Suprapubic skin (tissue), 4 donors: ENCODE results near the gene REV1. TPM values are rescaled to one million over a fixed set of nuclear protein-coding genes. Genes with fewer than 3 reads are reported as not detected.
"Not testable (repeated sequence)": the region's sequence is repeated elsewhere in the genome, so short reads cannot be mapped to it uniquely, and the experiment has no call there.

Experiments
- DNase-seq, 2 donors: peaks; one replicate each; pipeline ENCODE4 v3.0.0-alpha.2; 2019; ENCODE audit warnings: low spot score in 2 of 2
- H3K27ac ChIP-seq: fragments of 200-600 bp; sonication (generic); one replicate; pipeline ENCODE4 v1.5.1; 2019
- H3K27me3 ChIP-seq: fragments of 200-600 bp; sonication (generic); one replicate; pipeline ENCODE4 v1.5.1; 2019
- H3K36me3 ChIP-seq: fragments of 200-600 bp; sonication (generic); one replicate; pipeline ENCODE4 v1.5.1; 2019
- H3K4me1 ChIP-seq: fragments of 200-600 bp; sonication (generic); one replicate; pipeline ENCODE4 v1.5.1; 2019
- H3K4me3 ChIP-seq: fragments of 200-600 bp; sonication (generic); one replicate; pipeline ENCODE4 v1.5.1; 2019; ENCODE audit warnings: mild to moderate bottlenecking
- H3K9me3 ChIP-seq: fragments of 200-600 bp; sonication (generic); one replicate; pipeline ENCODE4 v1.5.1; 2019
- CTCF ChIP-seq, 2 donors: fragments of 200-600 bp in 1 of 2; fragments of 450-650 bp in 1 of 2; sonication (generic) in 1 of 2; IDR thresholded peaks; one replicate each; pipeline ENCODE4 v1.5.1; 2016 to 2019; ENCODE audit warnings: antibody characterized with exemption in 2 of 2, mild to moderate bottlenecking in 1 of 2, moderate library complexity in 1 of 2
- EP300 ChIP-seq: sonication (generic); formaldehyde crosslinking; IDR thresholded peaks from one replicate; pipeline ENCODE4 v1.6.1; 2017; ENCODE audit warnings: antibody characterized with exemption
- POLR2A ChIP-seq, 2 donors: fragments of 450-650 bp; IDR thresholded peaks; one replicate each; pipeline ENCODE4 v1.6.1; 2017; ENCODE audit warnings: antibody characterized with exemption in 2 of 2, mild to moderate bottlenecking in 2 of 2, moderate library complexity in 2 of 2
- POLR2AphosphoS5 ChIP-seq, 3 donors: sonication (generic); formaldehyde crosslinking; IDR thresholded peaks; one replicate each; pipeline ENCODE4 v1.6.1; 2017; ENCODE audit warnings: antibody characterized with exemption in 3 of 3
- WGBS: methylation state at CpG from one replicate; pipeline ENCODE4 v1.1.5; 2018; 5-methylcytosine and 5-hydroxymethylcytosine counted together
- total RNA-seq, 4 donors: library from RNA; depleted of rRNA; stranded (reverse); fragments of >200 nt; gene quantifications; one replicate each; pipeline ENCODE4 v1.1.0, GENCODE V29; 2016

REV1 gene
- total RNA-seq, 4 donors from 2014 or later, result 43.1 to 99.9 (median 53.5) TPM

- no peak for TF ChIP-seq CTCF (IDR thresholded peaks at IDR 0.05)
- no peak for TF ChIP-seq POLR2AphosphoS5 (IDR thresholded peaks at IDR 0.05)
- TF ChIP-seq POLR2A (IDR thresholded peaks at IDR 0.05), result no peak
- TF ChIP-seq EP300, result no peak
- Histone ChIP-seq H3K4me3 (no peak overlapping the region), H3K4me1 (peaks cover 5% of the 10 kb centered on the region), H3K27me3 (no peaks in the 10 kb centered on the region), H3K9me3 (no peaks in the 10 kb centered on the region), H3K27ac (no peak overlapping the region), H3K36me3 (no peaks in the 10 kb centered on the region)
- 52% methylated on average over 4 of the region's 4 CpGs for WGBS
- DNase-seq, result no peak
Observed at GRCh38 chr2:99504844-99505584, 15.2 kb upstream of the REV1 start.

- H3K27me3 ChIP-seq, H3K9me3 ChIP-seq, H3K27ac ChIP-seq, DNase-seq, H3K36me3 ChIP-seq, H3K4me3 ChIP-seq, H3K4me1 ChIP-seq: not testable (repeated sequence)
- 64% methylated on average over 8 of the region's 8 CpGs for WGBS
Observed at GRCh38 chr2:99503662-99504416, 14.0 kb upstream of the REV1 start.

GRCh38 chr2:99496021-99496420 is 6.2 kb upstream of the REV1 start:
- H3K4me1 ChIP-seq, result no peaks in the 10 kb centered on the region
- no peaks in the 10 kb centered on the region for H3K36me3 ChIP-seq
- peaks cover 4% of the 10 kb centered on the region for H3K27me3 ChIP-seq
- TF ChIP-seq POLR2A (IDR thresholded peaks at IDR 0.05) (no peak), POLR2AphosphoS5 (IDR thresholded peaks at IDR 0.05) (no peak), EP300 (no peak), CTCF (IDR thresholded peaks at IDR 0.05) (no peak)
- no peak overlapping the region for H3K27ac ChIP-seq
- WGBS, result 93% methylated on average over 2 of the region's 2 CpGs
- no peak for DNase-seq
- H3K9me3 ChIP-seq, result no peaks in the 10 kb centered on the region
- no peak overlapping the region for H3K4me3 ChIP-seq

GRCh38 chr2:99495115-99495860 is 5.5 kb upstream of the REV1 start:
- no peak overlapping the region for H3K27ac ChIP-seq

GRCh38 chr2:99492721-99493120 is 2.9 kb upstream of the REV1 start:
- Histone ChIP-seq H3K27ac (no peak overlapping the region), H3K36me3 (no peaks in the 10 kb centered on the region), H3K4me1 (peaks cover 6% of the 10 kb centered on the region), H3K9me3 (no peaks in the 10 kb centered on the region), H3K27me3 (no peaks in the 10 kb centered on the region), H3K4me3 (no peak overlapping the region)
- TF ChIP-seq POLR2AphosphoS5 (IDR thresholded peaks at IDR 0.05), result no peak
- TF ChIP-seq EP300, result no peak
- no peak for TF ChIP-seq CTCF (IDR thresholded peaks at IDR 0.05)
- TF ChIP-seq POLR2A (IDR thresholded peaks at IDR 0.05), result no peak
- DNase-seq, result no peak

More at GRCh38 chr2:99495115-99495860, 5.5 kb upstream of the REV1 start:
- DNase-seq, result no peak
- 87% methylated on average over 4 of the region's 4 CpGs for WGBS
- H3K27me3 ChIP-seq, result peaks cover 4% of the 10 kb centered on the region
- H3K36me3 ChIP-seq, result no peaks in the 10 kb centered on the region
- H3K9me3 ChIP-seq, result no peaks in the 10 kb centered on the region
- H3K4me1 ChIP-seq, result peaks cover 6% of the 10 kb centered on the region
- no peak overlapping the region for H3K4me3 ChIP-seq
- TF ChIP-seq CTCF (IDR thresholded peaks at IDR 0.05), result no peak
